B cell (primary cell): ENCODE data around the gene ESPNL. TPM values are rescaled to one million over a fixed set of nuclear protein-coding genes. Genes with fewer than 3 reads are reported as not detected.
A peak's percentile ranks its signal among the peaks of the same experiment; 100 is the strongest.

ENCODE experiments used
- ATAC-seq: fragments of 200-7000 bp; cut with Tn5 transposase; one replicate; pipeline ENCODE4 v1.10.0; 2021; ENCODE audit warnings: low read depth, mild to moderate bottlenecking, moderate number of reproducible peaks, moderate library complexity
- CTCF ChIA-PET: fragments of 350-600 bp; sonication (Branson Sonifier 250); formaldehyde crosslinking; loops from one replicate; lab custom pipeline; 2021; ENCODE audit warnings: antibody characterized with exemption, inconsistent platforms; lab: Charles Lee
- POLR2A ChIA-PET: fragments of 350-600 bp; sonication (Branson Sonifier 250); formaldehyde crosslinking; loops from one replicate; lab custom pipeline; 2021; ENCODE audit warnings: antibody characterized with exemption; lab: Charles Lee
- DNase-seq: peaks from one replicate; pipeline ENCODE4 v3.0.0; 2013
- H2AFZ ChIP-seq: 2 replicates; pipeline ENCODE4 v1.6.1; 2012; ENCODE audit warnings: mild to moderate bottlenecking, low read depth, low read length; ENCODE audit not compliant: insufficient read depth, poor library complexity, severe bottlenecking
- H3K27ac ChIP-seq, 2 donors: 1 replicate in 1 of 2; 2 replicates in 1 of 2; pipeline ENCODE4 v1.5.1; 2012 to 2013; ENCODE audit warnings: low read length in 2 of 2, mild to moderate bottlenecking in 2 of 2, moderate library complexity in 1 of 2
- H3K27me3 ChIP-seq, 4 experiments: fragments of 200-600 bp in 1 of 4; sonication (generic) in 1 of 4; replicated peaks in 1 of 4; 1 replicate in 2 of 4; 2 replicates in 2 of 4; pipeline versions ENCODE4 v1.6.1 to v1.7.0; 2013 to 2016; ENCODE audit warnings: low read length in 3 of 4, mild to moderate bottlenecking in 2 of 4, mixed read lengths in 1 of 4, moderate library complexity in 1 of 4; ENCODE audit not compliant: insufficient read depth in 4 of 4, control insufficient read depth in 3 of 4; ENCODE audit errors: control extremely low read depth in 1 of 4
- H3K36me3 ChIP-seq, 2 experiments: replicated peaks in 1 of 2; 1 replicate in 1 of 2; 2 replicates in 1 of 2; pipeline versions ENCODE4 v1.6.1 to v1.7.1; 2013; ENCODE audit warnings: low read length in 1 of 2; ENCODE audit not compliant: insufficient read depth in 2 of 2, control insufficient read depth in 1 of 2; ENCODE audit errors: control extremely low read depth in 1 of 2, extremely low read depth in 1 of 2
- H3K4me1 ChIP-seq, 2 donors: fragments of 200-600 bp in 1 of 2; sonication (generic) in 1 of 2; 1 replicate in 1 of 2; 2 replicates in 1 of 2; pipeline versions ENCODE4 v1.5.1 to v1.6.1; 2013 to 2017; ENCODE audit warnings: low read length in 2 of 2; ENCODE audit not compliant: control insufficient read depth in 2 of 2, insufficient read depth in 2 of 2
- H3K4me2 ChIP-seq: replicated peaks from 2 replicates; pipeline ENCODE3; 2012; ENCODE audit warnings: mild to moderate bottlenecking, low read depth, low read length; ENCODE audit not compliant: poor library complexity, severe bottlenecking
- H3K4me3 ChIP-seq, 5 experiments: fragments of 200-600 bp in 1 of 5; sonication (generic) in 1 of 5; 1 replicate in 3 of 5; 2 replicates in 2 of 5; pipeline versions ENCODE4 v1.5.1 to v1.7.0; 2011 to 2016; ENCODE audit warnings: low read length in 4 of 5, mild to moderate bottlenecking in 4 of 5, low read depth in 2 of 5, control low read depth in 1 of 5, moderate library complexity in 1 of 5; ENCODE audit not compliant: insufficient read depth in 1 of 5; ENCODE audit errors: control extremely low read depth in 1 of 5, extremely low read depth in 1 of 5
- H3K79me2 ChIP-seq: fragments of 200-600 bp; sonication (generic); one replicate; pipeline ENCODE4 v1.6.0; 2016; ENCODE audit warnings: low read length; ENCODE audit not compliant: control insufficient read depth, insufficient read depth
- H3K9ac ChIP-seq: fragments of 200-600 bp; sonication (generic); 2 replicates; pipeline ENCODE4 v1.6.1; 2017; ENCODE audit warnings: mild to moderate bottlenecking, low read length, moderate library complexity
- H3K9me3 ChIP-seq, 3 donors: one replicate each; pipeline versions ENCODE4 v1.6.1 to v1.7.1; 2013; ENCODE audit warnings: low read length in 2 of 3; ENCODE audit not compliant: control insufficient read depth in 2 of 3, insufficient read depth in 1 of 3; ENCODE audit errors: control extremely low read depth in 1 of 3
- H4K20me1 ChIP-seq: 2 replicates; pipeline ENCODE4 v1.6.0; 2012; ENCODE audit warnings: mild to moderate bottlenecking, low read length; ENCODE audit not compliant: insufficient read depth, control insufficient read depth, poor library complexity, severe bottlenecking
- H3K27ac Mint-ChIP-seq: one replicate; pipeline ENCODE4 v1.8.0; 2021; ENCODE audit warnings: mixed read lengths
- H3K27me3 Mint-ChIP-seq: one replicate; pipeline ENCODE4 v1.8.0; 2021; ENCODE audit warnings: mixed read lengths
- H3K4me1 Mint-ChIP-seq: one replicate; pipeline ENCODE4 v1.8.0; 2021; ENCODE audit warnings: mixed read lengths
- H3K4me3 Mint-ChIP-seq: one replicate; pipeline ENCODE4 v1.8.0; 2021; ENCODE audit warnings: mixed read lengths
- H3K9me3 Mint-ChIP-seq: one replicate; pipeline ENCODE4 v1.8.0; 2022; ENCODE audit warnings: mixed read lengths; ENCODE audit not compliant: insufficient read depth
- EZH2 ChIP-seq: IDR thresholded peaks from 2 replicates; pipeline ENCODE4 v1.6.1; 2012; ENCODE audit warnings: borderline replicate concordance, low read depth, mild to moderate bottlenecking, moderate library complexity, low read length; ENCODE audit not compliant: insufficient read depth, poor library complexity, severe bottlenecking
- whole genome bisulfite sequencing: methylation state at CpG from one replicate; pipeline ENCODE4 v1.1.5; 2013; ENCODE audit warnings: missing lambda C conversion rate; ENCODE audit not compliant: insufficient coverage; 5-methylcytosine and 5-hydroxymethylcytosine counted together
- intact Hi-C: fragments of 100-400 bp; cut with micrococcal nuclease; formaldehyde crosslinking; loops from one replicate; pipeline ENCODE4 v1.10.0; 2022
- polyA plus RNA-seq: library from polyadenylated mRNA; depleted of rRNA; stranded (reverse); fragments of >200 nt; gene quantifications from 2 replicates; pipeline ENCODE4 v1.2.3, GENCODE V29; 2012
- total RNA-seq, 2 donors: library from RNA; stranded (reverse); fragments of 120-200 nt in 1 of 2; gene quantifications; 1 replicate in 1 of 2; 2 replicates in 1 of 2; pipeline versions ENCODE4 v1.2.3 to v1.2.4, GENCODE V29; 2013 to 2022
- TF ChIP-seq, protein P1 (sequence below): fragments of 200-600 bp; IDR thresholded peaks from one replicate; pipeline ENCODE4 v1.8.0; 2022; ENCODE audit warnings: antibody characterized with exemption, mild to moderate bottlenecking

The ESPNL gene
- total and polyA plus RNA-seq, 2 donors (not counting 1 experiment from before 2014, with no cell fraction given) = 1.6 to 2.5 TPM

DNA sequence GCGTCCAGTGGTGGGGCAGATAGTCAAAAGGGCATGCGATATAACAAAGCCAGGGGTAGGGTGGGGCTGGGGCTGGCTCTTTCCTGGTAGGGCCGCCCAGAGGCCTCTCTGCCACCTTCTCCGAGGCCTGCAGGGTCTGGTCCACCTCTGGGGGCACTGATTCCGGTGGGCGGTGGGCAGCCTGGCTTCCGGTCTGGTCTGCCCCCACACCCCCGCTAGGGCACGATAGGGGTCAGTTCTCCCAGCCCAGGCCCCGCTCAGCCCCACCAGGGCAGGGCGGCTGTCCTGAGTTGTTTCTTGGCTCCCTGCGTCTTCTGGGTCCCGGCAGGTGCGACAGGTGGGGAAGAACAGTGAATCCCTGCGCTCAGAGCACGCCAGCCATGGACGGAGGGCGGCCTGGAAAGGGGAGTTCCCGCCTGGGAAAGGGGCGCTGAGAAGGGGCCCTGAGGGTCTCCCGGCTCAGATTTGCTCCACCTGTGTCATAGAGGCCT is 57.9 kb downstream of the ESPNL start:
- H3K4me1 Mint-ChIP-seq = peaks cover 15% of the 10 kb centered on the region
- no peak for ATAC-seq
- peaks cover 16 to 19% of the 10 kb centered on the region in 2 donors for H3K4me1 ChIP-seq
- H3K27ac ChIP-seq = no peak overlapping the region
- TF ChIP-seq EZH2 = no peak
- ChIA-PET CTCF (no interaction called here), POLR2A (no interaction called here)
- H3K27me3 ChIP-seq = peaks cover 0 to 28% (median 8%) of the 10 kb centered on the region in 4 experiments
- H3K9ac ChIP-seq = no peak overlapping the region
- no peak overlapping the region for H2AFZ ChIP-seq
- H3K79me2 ChIP-seq = no peaks in the 10 kb centered on the region
- DNase-seq = no peak
- H3K9me3 ChIP-seq = peaks cover 0 to 28% (median 0%) of the 10 kb centered on the region in 3 donors
- peak overlapping the region; percentile 47 for H3K4me3 Mint-ChIP-seq
- 84% methylated on average over 21 of the region's 21 CpGs for WGBS
- no peaks in the 10 kb centered on the region for H4K20me1 ChIP-seq
- H3K4me3 ChIP-seq = no peak overlapping the region
- H3K9me3 Mint-ChIP-seq = no peaks in the 10 kb centered on the region
- H3K27me3 Mint-ChIP-seq = peaks cover 15% of the 10 kb centered on the region
- H3K4me2 ChIP-seq = peak overlapping the region; percentile 81
- H3K36me3 ChIP-seq = no peaks in the 10 kb centered on the region
- no peak overlapping the region for H3K27ac Mint-ChIP-seq
- intact Hi-C loops = no loop called here

GRCh38 chr2:238158509-238159070 is 58.5 kb downstream of the ESPNL start, which contains the start of gene ERFE:
Gene ERFE (plus strand): TSS chr2:238158970. CDS start chr2:238159008, 38 bp downstream.
- Histone ChIP-seq H3K9me3 (peaks cover 0 to 26% (median 0%) of the 10 kb centered on the region in 3 donors), H4K20me1 (no peaks in the 10 kb centered on the region), H3K36me3 (no peaks in the 10 kb centered on the region), H3K9ac (peak within 1 kb of the TSS; percentile 42), H3K4me2 (peak within 1 kb of the TSS; percentile 81), H2AFZ (peak within 1 kb of the TSS; percentile 51), H3K27ac (no peak within 1 kb of the TSS), H3K27me3 (peaks cover 0 to 28% (median 8%) of the 10 kb centered on the region in 4 experiments), H3K4me1 (peaks cover 16 to 19% of the 10 kb centered on the region in 2 donors), H3K4me3 (peak within 1 kb of the TSS in 2 of 5 experiments; percentile 30), H3K79me2 (no peaks in the 10 kb centered on the region)
- Mint-ChIP-seq H3K9me3 (no peaks in the 10 kb centered on the region), H3K27ac (no peak within 1 kb of the TSS), H3K27me3 (peaks cover 15% of the 10 kb centered on the region), H3K4me3 (peak within 1 kb of the TSS; percentile 84), H3K4me1 (peaks cover 15% of the 10 kb centered on the region)
- ATAC-seq = peak; percentile 78
- ChIA-PET POLR2A (no interaction called here), CTCF (interaction anchor here (2.9 kb wide), 1 partner anchor 105 kb away, joined by 22 read pairs; no protein-coding TSS in a partner anchor)
- DNase-seq = peak; percentile 69
- WGBS = 6% methylated on average over 47 of the region's 61 CpGs
- TF ChIP-seq, protein P1, sequence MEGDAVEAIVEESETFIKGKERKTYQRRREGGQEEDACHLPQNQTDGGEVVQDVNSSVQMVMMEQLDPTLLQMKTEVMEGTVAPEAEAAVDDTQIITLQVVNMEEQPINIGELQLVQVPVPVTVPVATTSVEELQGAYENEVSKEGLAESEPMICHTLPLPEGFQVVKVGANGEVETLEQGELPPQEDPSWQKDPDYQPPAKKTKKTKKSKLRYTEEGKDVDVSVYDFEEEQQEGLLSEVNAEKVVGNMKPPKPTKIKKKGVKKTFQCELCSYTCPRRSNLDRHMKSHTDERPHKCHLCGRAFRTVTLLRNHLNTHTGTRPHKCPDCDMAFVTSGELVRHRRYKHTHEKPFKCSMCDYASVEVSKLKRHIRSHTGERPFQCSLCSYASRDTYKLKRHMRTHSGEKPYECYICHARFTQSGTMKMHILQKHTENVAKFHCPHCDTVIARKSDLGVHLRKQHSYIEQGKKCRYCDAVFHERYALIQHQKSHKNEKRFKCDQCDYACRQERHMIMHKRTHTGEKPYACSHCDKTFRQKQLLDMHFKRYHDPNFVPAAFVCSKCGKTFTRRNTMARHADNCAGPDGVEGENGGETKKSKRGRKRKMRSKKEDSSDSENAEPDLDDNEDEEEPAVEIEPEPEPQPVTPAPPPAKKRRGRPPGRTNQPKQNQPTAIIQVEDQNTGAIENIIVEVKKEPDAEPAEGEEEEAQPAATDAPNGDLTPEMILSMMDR = peak; percentile 62
- TF ChIP-seq EZH2 = no peak
- intact Hi-C loops = no loop called here
